GM12892 (cell line): Measurements from ENCODE around the gene HMGXB3.

Source experiments
- POLR2A ChIP-seq: IDR thresholded peaks from 2 replicates; pipeline ENCODE4 v1.6.1; 2011; ENCODE audit warnings: low read depth, low read length, control low read depth
- TAF1 ChIP-seq: IDR thresholded peaks from 2 replicates; pipeline ENCODE4 v1.6.1; 2011; ENCODE audit warnings: low read depth, mild to moderate bottlenecking, control low read depth, low read length, borderline replicate concordance

GRCh38 chr5:150007050-150007449 is 6.5 kb downstream of the HMGXB3 start:
- TF ChIP-seq POLR2A, result no peak
- TF ChIP-seq TAF1, result no peak
